Left renal cortex interstitium (tissue), 4 donors: ENCODE results near the gene HMCN2. TPM values are rescaled to one million over a fixed set of nuclear protein-coding genes. Genes with fewer than 3 reads are reported as not detected.

Source experiments
- DNase-seq, 4 donors: peaks; one replicate each; pipeline ENCODE4 v3.0.0-alpha.2; 2013; ENCODE audit warnings: low read depth in 4 of 4, low spot score in 2 of 4, missing footprints in 1 of 4
- polyA plus RNA-seq, 4 donors: library from polyadenylated mRNA; unstranded; fragments of 120-200 nt; gene quantifications; one replicate each; pipeline ENCODE4 v1.2.1, GENCODE V29; 2013; ENCODE audit not compliant: insufficient read length in 4 of 4

The HMCN2 gene
- polyA plus RNA-seq, 4 donors, result 0.73 to 1.6 (median 0.92) TPM

DNA sequence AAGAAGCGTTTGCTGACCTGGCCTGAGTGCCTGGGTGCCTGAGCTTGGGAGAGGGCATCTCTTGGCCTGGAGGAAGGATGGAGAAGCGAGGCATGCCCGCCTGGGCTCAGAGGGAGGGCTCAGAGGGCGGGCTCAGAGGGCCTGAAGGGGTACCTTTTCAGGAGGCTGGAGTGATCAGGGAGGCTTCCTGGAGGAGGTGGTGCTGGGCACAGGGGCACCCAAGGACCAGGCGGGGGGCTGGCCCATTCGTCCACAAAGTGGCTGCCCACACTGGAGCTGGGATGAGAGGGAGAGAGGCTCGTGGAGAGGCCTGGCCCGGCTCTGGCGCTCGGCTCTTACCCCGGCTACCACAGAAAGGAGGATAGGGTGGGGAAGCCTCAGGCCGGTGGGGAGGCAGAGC, 212.0 kb downstream of the HMCN2 start:
- DNase-seq, result no peak

DNA sequence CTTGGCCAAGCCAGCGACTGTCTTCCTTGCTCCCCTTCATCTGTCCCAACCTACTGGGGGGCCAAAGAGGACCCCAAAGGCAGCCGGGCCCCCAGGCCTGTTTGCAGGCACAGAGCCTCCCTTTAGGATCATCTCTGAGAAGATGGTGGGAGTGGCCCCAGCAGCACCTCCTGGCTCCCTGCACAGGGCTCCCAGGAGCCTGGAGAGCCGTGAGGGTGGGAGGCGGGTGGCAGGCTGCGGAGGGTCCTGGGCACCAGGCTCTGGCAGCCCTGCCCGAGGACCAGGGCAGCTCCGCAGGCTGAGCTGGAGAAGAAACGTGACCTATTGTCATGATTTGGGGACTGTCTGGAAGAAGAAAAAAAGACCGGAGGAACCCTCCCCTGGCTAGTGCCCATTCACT, 212.6 kb downstream of the HMCN2 start:
- DNase-seq, result no peak

DNA sequence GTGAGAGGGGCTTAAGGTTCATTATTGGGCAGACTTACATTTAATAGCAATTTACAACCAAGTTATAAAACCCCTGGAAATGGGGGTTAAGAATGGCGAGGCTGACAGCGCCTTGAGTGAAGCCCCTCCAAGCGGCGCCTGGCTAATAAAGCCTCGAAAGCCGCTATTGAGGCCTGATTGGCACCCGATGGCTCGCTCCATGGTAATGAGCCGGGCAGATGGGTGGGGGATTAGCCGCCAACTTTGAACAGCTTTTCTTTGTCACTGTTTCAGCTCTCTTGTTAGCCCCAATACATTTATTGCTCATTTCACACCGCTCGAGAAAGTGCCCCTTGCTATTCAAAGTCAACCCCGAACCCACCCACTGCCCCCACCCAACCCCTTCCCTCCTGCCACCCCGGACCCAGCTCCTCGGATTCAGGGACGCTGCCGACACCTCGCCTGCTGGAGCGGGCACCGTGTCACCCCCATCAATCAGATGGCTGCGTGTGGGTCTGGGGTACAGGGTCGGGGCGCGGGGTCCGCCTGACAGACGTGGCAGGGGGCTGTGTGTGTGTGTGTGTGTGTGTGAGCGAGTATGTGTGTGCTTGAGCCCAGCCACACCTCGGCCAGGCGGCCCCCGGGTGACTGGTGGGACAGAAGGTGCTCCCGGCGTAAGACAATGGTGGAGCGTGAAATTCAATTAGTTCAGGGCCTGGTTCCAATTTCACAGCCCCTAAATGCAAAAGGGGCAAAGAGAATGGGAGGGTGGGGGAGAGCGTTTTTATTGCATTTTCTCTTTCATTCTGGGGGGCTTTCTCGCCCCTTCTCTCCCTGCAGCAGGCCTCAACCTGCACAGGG, 213.4 kb downstream of the HMCN2 start:
- no peak for DNase-seq

DNA sequence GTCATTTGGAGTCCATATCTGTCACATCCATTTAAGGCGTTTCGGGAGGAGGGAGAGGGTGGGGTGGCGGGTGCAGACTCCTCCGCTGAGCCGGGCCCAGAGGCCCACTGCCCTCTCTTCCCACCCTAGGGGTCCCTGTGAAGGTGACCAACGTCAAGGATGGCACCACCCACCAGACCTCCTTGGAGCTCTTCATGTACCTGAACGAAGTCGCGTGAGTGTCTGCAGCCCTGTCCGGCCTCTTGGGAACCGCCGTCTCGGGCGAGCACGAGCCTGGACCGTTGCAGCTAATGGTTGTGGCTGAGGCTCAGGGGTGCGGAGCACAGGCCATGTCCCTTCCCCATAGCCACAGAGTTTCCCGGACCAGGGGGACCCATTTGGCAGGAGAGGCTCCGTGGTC, 214.0 kb downstream of the HMCN2 start:
- DNase-seq, result no peak

DNA sequence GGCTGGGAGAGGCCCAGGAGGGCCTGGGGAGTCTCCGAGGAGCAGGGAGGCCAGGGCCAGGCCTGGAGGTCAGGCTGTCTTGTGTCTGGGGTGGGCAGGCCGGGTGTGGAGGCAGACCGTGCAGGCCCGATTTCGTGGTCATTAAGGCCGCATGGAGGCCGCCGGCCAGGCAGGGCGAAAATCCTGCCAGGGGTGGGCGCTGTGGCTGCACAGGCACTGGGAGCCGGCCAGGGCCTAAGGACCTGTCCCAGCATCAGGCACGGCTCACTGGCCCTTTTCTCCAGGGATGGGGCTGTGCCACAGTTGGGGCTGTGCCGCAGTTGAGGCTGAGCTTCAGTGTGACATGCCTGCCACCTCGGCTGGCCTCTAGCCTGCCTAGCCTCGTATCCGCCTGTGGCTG, 215.1 kb downstream of the HMCN2 start:
- DNase-seq, result no peak

DNA sequence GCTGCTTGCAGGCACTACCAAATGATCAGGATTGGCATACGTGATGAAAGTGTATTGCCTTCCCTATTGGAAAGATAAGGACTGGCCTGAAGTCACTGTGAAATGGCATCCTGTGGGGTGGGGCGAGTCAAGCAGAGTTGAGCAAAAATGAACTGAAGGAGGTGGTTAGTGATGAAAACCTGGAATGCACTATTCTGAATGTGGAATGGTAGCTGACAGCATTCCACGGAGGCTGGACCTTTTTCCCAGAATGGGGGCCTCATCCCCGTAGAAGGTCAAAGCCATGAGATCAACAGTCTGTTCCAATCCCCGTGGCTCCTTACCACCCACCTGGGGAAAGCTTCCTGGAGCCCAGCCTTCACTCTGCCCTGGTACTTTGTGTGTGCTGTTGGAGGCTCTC, 216.9 kb downstream of the HMCN2 start:
- no peak for DNase-seq

DNA sequence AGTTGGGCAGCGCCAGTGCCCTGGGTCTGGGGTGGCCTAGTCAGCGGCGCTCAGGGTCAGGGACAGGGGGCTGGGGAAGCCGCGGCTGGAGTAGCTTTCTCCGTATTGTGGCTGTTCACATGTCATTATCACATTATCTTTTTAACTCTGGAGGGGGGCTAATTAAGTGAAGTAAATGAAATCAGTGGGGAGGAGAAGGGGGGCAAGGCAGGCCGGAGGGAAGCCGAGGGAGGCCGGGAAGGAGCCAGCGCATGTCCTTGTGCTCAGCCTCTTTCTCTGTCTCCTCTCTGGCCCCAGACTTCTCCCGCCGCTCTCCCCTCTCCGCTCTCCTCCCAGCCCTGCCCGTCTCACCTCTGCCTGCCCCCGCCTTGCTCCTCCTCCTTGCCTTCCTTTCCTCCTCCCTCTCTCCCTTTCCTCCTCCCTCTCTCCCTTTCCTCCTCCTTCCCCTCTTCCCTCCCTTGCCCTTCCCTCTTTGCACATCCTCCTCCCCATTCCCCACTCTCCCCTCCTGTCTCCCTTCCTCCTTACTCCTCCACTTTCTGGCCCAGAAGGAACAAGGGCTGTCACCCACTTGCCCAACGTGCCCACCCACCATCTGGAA, 217.9 kb downstream of the HMCN2 start:
- DNase-seq, result no peak

Other genes starting within 250 kb of the HMCN2 start
- gene FNBP1, start 222.6 kb upstream of the HMCN2 start, polyA plus RNA-seq, result 10 to 100 TPM; 37.8 to 51.8 (median 46.6) TPM
- gene GPR107, start 211.9 kb upstream of the HMCN2 start, polyA plus RNA-seq, result 10 to 100 TPM; 48.7 to 57.7 (median 54.1) TPM
- 10 to 100 TPM; 26.2 to 30.4 (median 28.6) TPM for gene NCS1, start 93.4 kb upstream of the HMCN2 start, polyA plus RNA-seq
- gene ASS1, start 179.2 kb downstream of the HMCN2 start, polyA plus RNA-seq, result 100 to 1,000 TPM; 285 to 349 (median 306) TPM